ENCODE results near the gene CTU2.

CTU2 gene

DNA sequence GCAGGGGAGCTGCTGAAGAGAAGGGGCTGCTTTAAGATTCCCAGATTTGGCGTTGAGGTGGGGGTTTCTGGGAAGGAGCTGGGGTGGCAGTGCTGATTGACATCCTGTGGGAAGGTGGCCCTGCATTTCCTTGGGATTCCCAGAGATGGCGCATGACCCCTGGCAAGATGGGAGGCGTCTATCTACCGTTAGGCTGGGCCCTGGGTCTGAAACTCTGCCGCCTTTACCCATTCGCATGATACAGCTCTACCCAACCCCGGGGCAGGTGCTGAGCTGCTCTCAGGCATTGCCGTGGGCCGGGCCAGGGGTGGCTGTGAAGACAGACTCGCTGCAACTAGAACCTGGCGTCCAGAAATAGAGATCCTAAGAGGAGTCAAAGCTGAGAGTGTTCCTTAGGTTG is 33.5 kb upstream of the CTU2 start:
- peak; percentile 30 for DNase-seq (ENCODE audit: low read depth)
- no peak overlapping the region for H3K4me3 ChIP-seq (ENCODE audit: low read length)
- peak; percentile 48 for TF ChIP-seq CTCF (IDR thresholded peaks at IDR 0.05; ENCODE audit: insufficient read depth, low read depth, low read length, missing control alignments)

DNA sequence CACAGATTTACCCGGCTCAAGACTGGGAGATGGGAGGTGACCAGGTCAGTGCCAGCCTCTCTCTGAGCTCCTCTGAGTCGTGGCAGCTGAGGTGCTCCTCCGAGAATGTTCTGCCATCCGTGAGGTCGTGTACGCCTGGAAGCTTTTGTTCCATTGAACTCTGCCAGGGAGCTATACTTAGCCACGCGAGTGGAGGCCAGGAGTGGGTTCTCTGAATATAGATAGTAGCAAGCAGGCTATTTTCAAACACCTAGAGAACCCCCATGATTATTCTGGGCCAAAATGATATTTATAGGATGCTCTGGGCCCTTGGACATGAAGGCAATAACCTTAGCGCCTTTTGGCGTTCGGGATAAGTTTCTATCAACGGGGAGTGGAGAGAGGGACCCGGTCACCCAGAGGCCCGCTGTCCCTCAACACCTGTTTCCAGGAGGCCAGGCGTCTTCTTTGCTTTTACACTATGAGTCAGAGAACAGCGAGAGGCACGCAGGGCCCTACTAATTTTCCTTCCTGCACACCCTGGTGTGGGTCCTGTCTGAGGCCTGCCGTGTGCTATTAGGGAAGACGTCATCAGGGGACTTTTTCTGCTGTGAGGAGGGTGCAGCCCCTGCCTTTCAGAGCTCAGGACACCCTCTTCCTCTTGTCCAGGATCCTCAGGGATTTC is 32.5 kb upstream of the CTU2 start:
- no peak for TF ChIP-seq CTCF (IDR thresholded peaks at IDR 0.05; ENCODE audit: insufficient read depth, low read depth, low read length, missing control alignments)
- no peak for DNase-seq (ENCODE audit: low read depth)
- H3K4me3 ChIP-seq (ENCODE audit: low read length) = no peak overlapping the region

DNA sequence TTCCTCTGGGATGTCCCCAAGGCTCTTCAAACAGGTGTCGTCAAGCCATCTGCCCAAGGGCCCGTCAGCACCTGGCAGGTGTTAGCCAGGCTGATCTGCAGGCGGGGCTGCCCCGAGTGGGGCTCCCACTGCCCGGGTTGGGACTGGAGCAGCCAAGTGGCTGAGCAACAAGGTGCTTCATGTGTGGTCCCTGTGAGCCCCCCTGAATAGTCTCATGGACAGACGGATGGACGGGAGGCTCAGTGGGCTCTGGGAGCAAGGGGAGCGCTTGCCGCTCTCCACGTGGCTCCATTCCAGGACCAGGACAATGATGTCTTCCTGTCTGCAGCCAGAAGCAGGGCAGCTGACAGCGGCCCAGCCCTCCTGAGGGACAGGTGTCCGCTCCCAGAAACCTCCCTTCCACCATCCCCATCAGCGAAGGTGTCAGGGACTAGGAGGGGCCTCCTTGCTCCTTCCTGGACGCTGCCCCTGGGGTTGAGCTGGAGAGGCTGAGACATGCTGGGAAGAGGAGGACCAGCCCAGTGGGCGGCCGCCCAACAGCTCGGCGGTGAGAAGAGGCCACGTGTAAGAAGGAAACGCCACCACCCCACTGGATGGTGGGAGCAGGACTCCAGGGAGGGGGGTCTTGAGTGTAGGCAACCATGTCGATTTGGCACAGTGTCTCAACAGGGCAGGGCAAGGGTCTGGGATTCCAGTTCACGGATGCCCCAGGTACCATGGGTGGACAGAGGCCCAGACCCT is 29.6 kb upstream of the CTU2 start:
- no peak overlapping the region for H3K4me3 ChIP-seq (ENCODE audit: low read length)

DNA sequence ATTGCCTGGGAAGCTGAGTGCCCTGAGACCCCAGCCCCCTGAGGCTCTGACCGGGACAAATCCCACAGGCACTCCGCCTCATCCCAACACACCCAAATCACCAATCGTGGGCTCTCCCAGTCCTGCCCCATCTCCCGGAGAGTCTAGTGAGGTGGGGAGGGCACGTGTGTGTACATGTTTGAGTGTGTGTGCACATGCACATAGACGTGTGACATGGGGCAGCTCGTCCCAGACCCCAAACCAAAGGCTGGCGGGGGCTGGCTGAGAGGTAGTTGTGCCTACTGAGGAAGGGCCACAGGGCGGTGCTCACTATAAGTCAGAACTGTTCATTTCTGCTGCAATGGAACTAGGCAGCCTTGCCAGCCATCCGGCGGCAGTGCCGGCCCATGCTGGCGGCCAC is 28.6 kb upstream of the CTU2 start:
- H3K4me3 ChIP-seq (ENCODE audit: low read length) = no peak overlapping the region
- no peak for DNase-seq (ENCODE audit: low read depth)
- no peak for TF ChIP-seq CTCF (IDR thresholded peaks at IDR 0.05; ENCODE audit: insufficient read depth, low read depth, low read length, missing control alignments)

More for the DNA sequence above, 29.6 kb upstream of the CTU2 start:
- TF ChIP-seq CTCF (IDR thresholded peaks at IDR 0.05; ENCODE audit: insufficient read depth, low read depth, low read length, missing control alignments) = no peak
- DNase-seq (ENCODE audit: low read depth) = no peak

DNA sequence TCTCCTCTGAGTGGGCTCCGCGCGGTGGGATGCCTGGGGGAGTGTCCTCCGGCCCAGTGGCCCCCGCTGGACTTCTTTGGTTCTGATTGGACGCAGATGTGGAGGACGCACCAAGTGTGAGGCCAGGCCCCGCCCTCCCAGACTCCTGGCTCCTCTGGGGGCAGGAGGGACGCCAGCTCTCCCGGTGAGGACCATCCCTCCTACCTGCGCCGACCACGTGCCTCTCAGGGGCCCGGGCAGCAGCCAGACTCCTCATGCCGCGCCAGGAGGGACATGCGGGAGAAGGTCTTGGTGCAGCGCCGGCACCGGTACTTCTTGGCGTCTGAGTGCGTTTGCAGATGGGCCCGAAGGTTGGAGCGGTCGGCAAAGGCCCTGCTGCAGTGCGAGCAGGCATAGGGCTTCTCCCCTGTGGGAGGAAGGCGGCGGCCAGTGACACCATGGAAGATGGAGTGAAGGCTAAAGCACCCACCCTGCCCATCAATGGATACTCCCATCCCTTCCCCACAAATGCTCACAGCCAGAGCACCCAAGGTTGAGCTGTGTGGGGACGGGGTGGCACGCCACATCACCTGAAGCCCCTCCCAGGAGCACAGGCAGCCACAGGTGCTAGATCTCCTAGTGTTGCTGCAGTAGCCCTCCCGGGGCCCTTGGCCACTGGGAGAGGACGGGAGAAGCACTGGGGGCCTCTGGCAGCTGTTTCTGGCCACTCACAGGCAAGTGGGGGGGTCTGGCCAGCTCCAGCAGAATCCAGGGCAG is 27.9 kb upstream of the CTU2 start:
- H3K4me3 ChIP-seq (ENCODE audit: low read length) = no peak overlapping the region
- DNase-seq (ENCODE audit: low read depth) = no peak
- no peak for TF ChIP-seq CTCF (IDR thresholded peaks at IDR 0.05; ENCODE audit: insufficient read depth, low read depth, low read length, missing control alignments)

- no peak for DNase-seq (ENCODE audit: low read depth)
- no peak for TF ChIP-seq CTCF (IDR thresholded peaks at IDR 0.05; ENCODE audit: insufficient read depth, low read depth, low read length, missing control alignments)
- H3K4me3 ChIP-seq (ENCODE audit: low read length) = no peak overlapping the region
These were observed 25.7 kb upstream of the CTU2 start for GRCh38 chr16:88680554-88681083.

Data from epithelial cell of esophagus (primary cell).